Trophoblast cell (in vitro differentiated cells and primary cell): ENCODE results near the gene VWA8.

Experiments used
- DNase-seq, 2 donors: peaks; one replicate each; pipeline ENCODE4 v3.0.0-alpha.2; 2016
- H2AFZ ChIP-seq: 2 replicates; pipeline ENCODE4 v1.6.1; 2013; ENCODE audit warnings: low read length, moderate library complexity, mild to moderate bottlenecking; ENCODE audit not compliant: insufficient read depth, poor library complexity
- H2AK5ac ChIP-seq: 2 replicates; pipeline ENCODE4 v1.6.1; 2013; ENCODE audit warnings: mild to moderate bottlenecking, low read length
- H2BK120ac ChIP-seq: 2 replicates; pipeline ENCODE4 v1.6.1; 2013; ENCODE audit warnings: low read length, mild to moderate bottlenecking, moderate library complexity; ENCODE audit not compliant: insufficient read depth, poor library complexity
- H2BK12ac ChIP-seq: 2 replicates; pipeline ENCODE4 v1.6.1; 2013; ENCODE audit warnings: mild to moderate bottlenecking, low read length, moderate library complexity
- H2BK5ac ChIP-seq: 2 replicates; pipeline ENCODE4 v1.6.1; 2013; ENCODE audit warnings: low read length, low read depth, moderate library complexity, mild to moderate bottlenecking; ENCODE audit not compliant: poor library complexity
- H3K14ac ChIP-seq: 2 replicates; pipeline ENCODE4 v1.6.1; 2013; ENCODE audit warnings: mild to moderate bottlenecking, low read length
- H3K18ac ChIP-seq: 2 replicates; pipeline ENCODE4 v1.6.1; 2013; ENCODE audit warnings: mild to moderate bottlenecking, low read length
- H3K23ac ChIP-seq: 2 replicates; pipeline ENCODE4 v1.6.1; 2013; ENCODE audit warnings: low read length
- H3K27ac ChIP-seq: 2 replicates; pipeline ENCODE4 v1.5.1; 2013; ENCODE audit warnings: low read depth, mild to moderate bottlenecking, inconsistent platforms, low read length, moderate library complexity
- H3K27me3 ChIP-seq: 2 replicates; pipeline ENCODE4 v1.6.1; 2013; ENCODE audit warnings: inconsistent platforms, mild to moderate bottlenecking, low read length, moderate library complexity; ENCODE audit not compliant: insufficient read depth
- H3K36me3 ChIP-seq, 2 experiments: 1 replicate in 1 of 2; 2 replicates in 1 of 2; pipeline ENCODE4 v1.6.1; 2013; ENCODE audit warnings: low read length in 2 of 2, mild to moderate bottlenecking in 2 of 2, moderate library complexity in 1 of 2; ENCODE audit not compliant: insufficient read depth in 2 of 2, control insufficient read depth in 1 of 2
- H3K4ac ChIP-seq: 2 replicates; pipeline ENCODE4 v1.6.1; 2013; ENCODE audit warnings: low read depth, mild to moderate bottlenecking, low read length, moderate library complexity
- H3K4me1 ChIP-seq, 2 experiments: 1 replicate in 1 of 2; 2 replicates in 1 of 2; pipeline ENCODE4 v1.6.1; 2013; ENCODE audit warnings: low read length in 2 of 2, mild to moderate bottlenecking in 2 of 2, moderate library complexity in 1 of 2; ENCODE audit not compliant: insufficient read depth in 2 of 2, control insufficient read depth in 1 of 2
- H3K4me2 ChIP-seq: 2 replicates; pipeline ENCODE4 v1.6.1; 2013; ENCODE audit warnings: inconsistent platforms, mild to moderate bottlenecking, low read length, moderate library complexity
- H3K4me3 ChIP-seq: 2 replicates; pipeline ENCODE4 v1.5.1; 2013; ENCODE audit warnings: mild to moderate bottlenecking, low read depth, low read length, inconsistent platforms
- H3K79me1 ChIP-seq: one replicate; pipeline ENCODE4 v1.6.1; 2013; ENCODE audit warnings: low read length
- H3K79me2 ChIP-seq: 2 replicates; pipeline ENCODE4 v1.6.1; 2013; ENCODE audit warnings: low read length, mild to moderate bottlenecking; ENCODE audit not compliant: control insufficient read depth, insufficient read depth, poor library complexity
- H3K9ac ChIP-seq: 2 replicates; pipeline ENCODE4 v1.6.1; 2013; ENCODE audit warnings: mild to moderate bottlenecking, low read length
- H3K9me3 ChIP-seq: 2 replicates; pipeline ENCODE4 v1.6.1; 2013; ENCODE audit warnings: low read depth, mild to moderate bottlenecking, control low read depth, inconsistent platforms, low read length; ENCODE audit not compliant: insufficient read depth
- H4K12ac ChIP-seq: 2 replicates; pipeline ENCODE4 v1.6.1; 2013; ENCODE audit warnings: low read depth, mild to moderate bottlenecking, low read length, moderate library complexity
- H4K8ac ChIP-seq: 2 replicates; pipeline ENCODE4 v1.6.1; 2013; ENCODE audit warnings: low read depth, mild to moderate bottlenecking, low read length, moderate library complexity
- H4K91ac ChIP-seq: one replicate; pipeline ENCODE4 v1.6.1; 2013; ENCODE audit warnings: low read depth, mild to moderate bottlenecking, low read length, moderate library complexity
- WGBS: extraction: QIAGEN DNeasy Blood & Tissue Kit; methylation state at CpG from one replicate; pipeline ENCODE4 v1.1.7; 2013; ENCODE audit warnings: missing lambda C conversion rate; ENCODE audit not compliant: insufficient read length, insufficient coverage; ENCODE audit errors: extremely low coverage; 5-methylcytosine and 5-hydroxymethylcytosine counted together

The VWA8 gene

DNA sequence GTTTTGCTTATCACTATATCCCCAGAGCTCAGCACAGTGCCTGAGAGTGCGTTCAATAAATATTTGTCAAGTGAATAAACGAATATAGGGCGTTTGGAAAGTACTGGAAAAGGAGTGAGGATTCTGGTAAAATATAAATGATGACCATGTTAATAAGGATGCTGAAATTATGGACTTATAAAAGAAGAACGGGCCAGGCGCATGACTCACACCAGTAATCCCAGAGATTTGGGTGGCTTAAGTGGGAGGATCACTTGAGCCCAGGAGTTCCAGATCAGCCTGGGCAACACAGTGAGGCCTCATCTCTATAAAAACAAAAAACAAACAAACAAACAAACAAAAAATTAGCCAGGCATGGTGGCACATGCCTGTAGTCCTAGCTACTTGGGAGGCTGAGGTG is 198.1 kb downstream of the VWA8 start:
- Histone ChIP-seq H2AK5ac (no peak overlapping the region), H3K79me1 (no peaks in the 10 kb centered on the region), H3K4ac (no peak overlapping the region), H3K14ac (no peak overlapping the region), H3K4me3 (no peak overlapping the region), H2BK5ac (no peak overlapping the region), H3K27ac (no peak overlapping the region), H3K18ac (no peak overlapping the region), H4K8ac (no peak overlapping the region), H4K91ac (no peak overlapping the region), H3K9ac (no peak overlapping the region), H3K4me1 (no peaks in the 10 kb centered on the region), H3K4me2 (no peak overlapping the region), H3K27me3 (no peaks in the 10 kb centered on the region), H3K23ac (no peak overlapping the region), H4K12ac (no peak overlapping the region), H2BK12ac (no peak overlapping the region), H2BK120ac (no peak overlapping the region), H2AFZ (no peak overlapping the region), H3K79me2 (no peaks in the 10 kb centered on the region), H3K36me3 (no peaks in the 10 kb centered on the region), H3K9me3 (no peaks in the 10 kb centered on the region)
- DNase-seq: no peak
- WGBS: 100% methylated on average over 2 of the region's 5 CpGs

- no peak overlapping the region for H4K91ac ChIP-seq
- H2BK12ac ChIP-seq: no peak overlapping the region
- no peak overlapping the region for H2BK120ac ChIP-seq
- H3K4me3 ChIP-seq: no peak overlapping the region
- H3K79me1 ChIP-seq: no peaks in the 10 kb centered on the region
- H3K23ac ChIP-seq: no peak overlapping the region
- no peak overlapping the region for H3K14ac ChIP-seq
- H3K36me3 ChIP-seq: no peaks in the 10 kb centered on the region
- no CpG with 5 or more reads among the region's 1 CpG for WGBS
- H3K27ac ChIP-seq: no peak overlapping the region
- H4K8ac ChIP-seq: no peak overlapping the region
- H3K4me1 ChIP-seq: no peaks in the 10 kb centered on the region
- no peak overlapping the region for H2AFZ ChIP-seq
- H2BK5ac ChIP-seq: no peak overlapping the region
- no peak overlapping the region for H4K12ac ChIP-seq
- DNase-seq: no peak
- H3K79me2 ChIP-seq: no peaks in the 10 kb centered on the region
- no peak overlapping the region for H3K4ac ChIP-seq
- H3K27me3 ChIP-seq: no peaks in the 10 kb centered on the region
- H3K4me2 ChIP-seq: no peak overlapping the region
- no peak overlapping the region for H2AK5ac ChIP-seq
- no peak overlapping the region for H3K9ac ChIP-seq
- no peak overlapping the region for H3K18ac ChIP-seq
- no peaks in the 10 kb centered on the region for H3K9me3 ChIP-seq
These were observed 204.6 kb downstream of the VWA8 start for GRCh38 chr13:41756198-41756880.

- no peak overlapping the region for H2AK5ac ChIP-seq
- no peak overlapping the region for H4K91ac ChIP-seq
- DNase-seq: no peak
- no peak overlapping the region for H3K4me2 ChIP-seq
- no peak overlapping the region for H3K27ac ChIP-seq
- H2BK5ac ChIP-seq: no peak overlapping the region
- H3K4me1 ChIP-seq: no peaks in the 10 kb centered on the region
- no peak overlapping the region for H3K4me3 ChIP-seq
- H3K9me3 ChIP-seq: no peaks in the 10 kb centered on the region
- no peak overlapping the region for H4K12ac ChIP-seq
- H3K79me1 ChIP-seq: no peaks in the 10 kb centered on the region
- H3K9ac ChIP-seq: no peak overlapping the region
- H2BK12ac ChIP-seq: no peak overlapping the region
- H2BK120ac ChIP-seq: no peak overlapping the region
- H3K4ac ChIP-seq: no peak overlapping the region
- H3K23ac ChIP-seq: no peak overlapping the region
- no peak overlapping the region for H4K8ac ChIP-seq
- H3K18ac ChIP-seq: no peak overlapping the region
- H3K36me3 ChIP-seq: no peaks in the 10 kb centered on the region
- H2AFZ ChIP-seq: no peak overlapping the region
- WGBS: no CpG with 5 or more reads among the region's 3 CpGs
- no peaks in the 10 kb centered on the region for H3K27me3 ChIP-seq
- no peak overlapping the region for H3K14ac ChIP-seq
- H3K79me2 ChIP-seq: no peaks in the 10 kb centered on the region
These were observed 209.0 kb downstream of the VWA8 start for GRCh38 chr13:41751734-41752445.

DNA sequence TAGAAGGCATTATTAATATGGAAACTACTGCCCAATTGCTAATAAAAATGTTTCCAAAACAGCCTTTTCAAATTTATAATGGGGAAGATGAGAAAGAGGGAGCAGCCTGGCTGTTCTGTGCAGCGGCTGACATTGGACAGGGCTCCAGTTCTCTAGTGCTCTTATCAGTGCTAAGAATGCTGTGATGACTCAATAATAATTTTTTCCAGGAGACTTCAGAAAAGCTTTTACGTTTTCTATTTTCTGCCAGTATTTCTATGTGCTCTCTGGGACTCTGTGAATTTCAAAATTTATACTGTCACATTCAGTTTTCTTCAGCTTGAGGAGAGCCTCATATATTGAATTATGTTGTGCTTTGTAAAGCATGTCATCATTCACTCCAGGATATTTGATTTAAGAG is 209.6 kb downstream of the VWA8 start:
- H3K9me3 ChIP-seq: no peaks in the 10 kb centered on the region
- H3K18ac ChIP-seq: no peak overlapping the region
- H3K14ac ChIP-seq: no peak overlapping the region
- no peak overlapping the region for H3K23ac ChIP-seq
- no peaks in the 10 kb centered on the region for H3K36me3 ChIP-seq
- no peak overlapping the region for H3K27ac ChIP-seq
- no peak overlapping the region for H3K4ac ChIP-seq
- no peaks in the 10 kb centered on the region for H3K79me1 ChIP-seq
- no CpG with 5 or more reads among the region's 2 CpGs for WGBS
- no peak overlapping the region for H4K8ac ChIP-seq
- no peak overlapping the region for H2BK120ac ChIP-seq
- no peak overlapping the region for H3K4me3 ChIP-seq
- H3K9ac ChIP-seq: no peak overlapping the region
- no peaks in the 10 kb centered on the region for H3K4me1 ChIP-seq
- H3K27me3 ChIP-seq: no peaks in the 10 kb centered on the region
- no peak overlapping the region for H4K12ac ChIP-seq
- H3K4me2 ChIP-seq: no peak overlapping the region
- no peak overlapping the region for H2BK5ac ChIP-seq
- no peak overlapping the region for H4K91ac ChIP-seq
- no peak overlapping the region for H2AK5ac ChIP-seq
- H2AFZ ChIP-seq: no peak overlapping the region
- H3K79me2 ChIP-seq: no peaks in the 10 kb centered on the region
- H2BK12ac ChIP-seq: no peak overlapping the region
- DNase-seq: peak in 1 of 2 donors; percentile 33
